ENCODE data around the gene B3GNT9.
A peak's percentile ranks its signal among the peaks of the same experiment; 100 is the strongest.

B3GNT9 gene

GRCh38 chr16:67170949-67171649, 20.3 kb upstream of the B3GNT9 start:
- H3K4me1 ChIP-seq (ENCODE audit: low read length) = peaks cover 37% of the 10 kb centered on the region
- peak overlapping the region; percentile 93 for H3K4me2 ChIP-seq (ENCODE audit: low read depth, low read length)
- no peaks in the 10 kb centered on the region for H3K27me3 ChIP-seq (replicated peaks; ENCODE audit: insufficient read depth, low read length)

GRCh38 chr16:67170168-67170948, 19.6 kb upstream of the B3GNT9 start, which contains the start of gene NOL3:
Gene NOL3, plus strand, starts transcription at chr16:67170538.
- H3K27me3 ChIP-seq (replicated peaks; ENCODE audit: insufficient read depth, low read length) = no peaks in the 10 kb centered on the region
- peak; percentile 81 for DNase-seq
- H3K36me3 ChIP-seq (replicated peaks; ENCODE audit: insufficient read depth, low read length) = no peaks in the 10 kb centered on the region
- peak within 1 kb of the TSS; percentile 70 for H3K4me3 ChIP-seq (ENCODE audit: low read length)
- peak within 1 kb of the TSS; percentile 76 for H3K9ac ChIP-seq (ENCODE audit: low read length)
- H3K4me1 ChIP-seq (ENCODE audit: low read length) = peaks cover 37% of the 10 kb centered on the region
- H3K4me2 ChIP-seq (ENCODE audit: low read depth, low read length) = peak within 1 kb of the TSS; percentile 97
- H3K27ac ChIP-seq (ENCODE audit: low read length) = peak within 1 kb of the TSS; percentile 77
- no peaks in the 10 kb centered on the region for H4K20me1 ChIP-seq (ENCODE audit: insufficient read depth, low read length)
- H3K9me2 ChIP-seq (replicated peaks; ENCODE audit: insufficient read depth, low read length) = no peaks in the 10 kb centered on the region
- no peak for TF ChIP-seq EZH2 (optimal IDR thresholded peaks at IDR 0.05; ENCODE audit: low read depth, low read length)
- no peaks in the 10 kb centered on the region for H3K9me3 ChIP-seq (replicated peaks; ENCODE audit: insufficient read depth, low read length)
- H2AFZ ChIP-seq (ENCODE audit: low read length) = peak within 1 kb of the TSS; percentile 91
- H3K79me2 ChIP-seq (ENCODE audit: low read length) = peaks cover 9% of the 10 kb centered on the region
- peaks cover 34% of the 10 kb centered on the region for H3F3A ChIP-seq (ENCODE audit: insufficient read depth, low read length)

More at GRCh38 chr16:67170949-67171649, 20.3 kb upstream of the B3GNT9 start:
- peak overlapping the region; percentile 76 for H3K9ac ChIP-seq (ENCODE audit: low read length)
- H3K9me2 ChIP-seq (replicated peaks; ENCODE audit: insufficient read depth, low read length) = no peaks in the 10 kb centered on the region
- peak overlapping the region; percentile 77; the same call in 1 of the 2 replicates for H3K27ac ChIP-seq (ENCODE audit: low read length)
- TF ChIP-seq EZH2phosphoT487 (IDR thresholded peaks at IDR 0.05; ENCODE audit: low read length) (no peak), EZH2 (optimal IDR thresholded peaks at IDR 0.05; ENCODE audit: low read depth, low read length) (no peak), CTCF (IDR thresholded peaks at IDR 0.05; ENCODE audit: low read length) (no peak)
- H2AFZ ChIP-seq (ENCODE audit: low read length) = peak overlapping the region; percentile 66
- H4K20me1 ChIP-seq (ENCODE audit: insufficient read depth, low read length) = no peaks in the 10 kb centered on the region
- H3F3A ChIP-seq (ENCODE audit: insufficient read depth, low read length) = peaks cover 39% of the 10 kb centered on the region
- H3K4me3 ChIP-seq (ENCODE audit: low read length) = peak overlapping the region; percentile 70
- no peak for DNase-seq
- H3K36me3 ChIP-seq (replicated peaks; ENCODE audit: insufficient read depth, low read length) = no peaks in the 10 kb centered on the region
- H3K79me2 ChIP-seq (ENCODE audit: low read length) = peaks cover 9% of the 10 kb centered on the region
- H3K9me3 ChIP-seq (replicated peaks; ENCODE audit: insufficient read depth, low read length) = no peaks in the 10 kb centered on the region

- Histone ChIP-seq H3K9me2 (replicated peaks; ENCODE audit: insufficient read depth, low read length) (no peaks in the 10 kb centered on the region), H3K9me3 (replicated peaks; ENCODE audit: insufficient read depth, low read length) (no peaks in the 10 kb centered on the region), H3K4me2 (ENCODE audit: low read depth, low read length) (peak overlapping the region; percentile 97), H3K36me3 (replicated peaks; ENCODE audit: insufficient read depth, low read length) (no peaks in the 10 kb centered on the region), H3K4me1 (ENCODE audit: low read length) (peaks cover 37% of the 10 kb centered on the region), H3K27ac (ENCODE audit: low read length) (peak overlapping the region; percentile 77), H3K27me3 (replicated peaks; ENCODE audit: insufficient read depth, low read length) (no peaks in the 10 kb centered on the region), H3K79me2 (ENCODE audit: low read length) (peaks cover 9% of the 10 kb centered on the region), H3F3A (ENCODE audit: insufficient read depth, low read length) (peaks cover 31% of the 10 kb centered on the region), H2AFZ (ENCODE audit: low read length) (peak overlapping the region; percentile 91), H4K20me1 (ENCODE audit: insufficient read depth, low read length) (no peaks in the 10 kb centered on the region), H3K4me3 (ENCODE audit: low read length) (peak overlapping the region; percentile 70), H3K9ac (ENCODE audit: low read length) (peak overlapping the region; percentile 73)
- no peak for DNase-seq
- TF ChIP-seq CTCF (IDR thresholded peaks at IDR 0.05; ENCODE audit: low read length) = peak; percentile 62
- TF ChIP-seq EZH2phosphoT487 (IDR thresholded peaks at IDR 0.05; ENCODE audit: low read length) = no peak
These were observed 18.9 kb upstream of the B3GNT9 start for GRCh38 chr16:67169642-67170167.
